GM10266 (cell line): ENCODE results near the gene MFN2.
"Not testable (repeated sequence)": the region's sequence is repeated elsewhere in the genome, so short reads cannot be mapped to it uniquely, and the experiment has no call there.

Source experiments
- DNase-seq: peaks from one replicate; pipeline ENCODE4 v3.0.0; 2012; ENCODE audit errors: extremely low spot score
- CTCF ChIP-seq: IDR thresholded peaks from 2 replicates; pipeline ENCODE4 v1.5.1; 2012; ENCODE audit warnings: mild to moderate bottlenecking, low read depth; ENCODE audit not compliant: control insufficient read depth, insufficient read depth; ENCODE audit errors: missing control alignments

MFN2 gene

GRCh38 chr1:12034381-12034801 lies 54.1 kb downstream of the MFN2 start:
- DNase-seq, result no peak

GRCh38 chr1:12035312-12035711 lies 55.1 kb downstream of the MFN2 start:
- no peak for DNase-seq
- no peak for TF ChIP-seq CTCF

More at GRCh38 chr1:12034381-12034801, 54.1 kb downstream of the MFN2 start:
- no peak for TF ChIP-seq CTCF

GRCh38 chr1:12037486-12038355 lies 57.5 kb downstream of the MFN2 start:
- DNase-seq, result no peak
- no peak for TF ChIP-seq CTCF

- DNase-seq, result no peak
- no peak for TF ChIP-seq CTCF
Measured at GRCh38 chr1:12038356-12039163, 58.3 kb downstream of the MFN2 start.

DNA sequence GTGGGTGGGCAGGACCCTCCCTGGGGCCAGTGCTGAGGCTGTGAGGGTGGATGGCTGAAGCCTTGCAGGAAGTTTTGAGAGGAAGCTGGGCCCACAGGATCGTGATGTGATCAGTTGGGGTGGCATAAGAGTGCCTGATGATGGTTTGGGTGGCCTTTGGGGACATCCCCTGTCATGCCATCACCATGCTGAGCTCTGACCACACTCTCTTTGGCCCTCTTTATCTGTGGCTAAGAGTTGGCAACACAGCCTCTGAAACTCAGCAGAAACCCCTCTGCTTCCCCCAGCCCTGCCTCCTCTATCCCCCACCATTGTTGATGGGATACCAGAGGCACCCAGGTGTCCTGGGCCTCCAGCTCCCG lies 58.9 kb downstream of the MFN2 start:
- no peak for TF ChIP-seq CTCF
- DNase-seq, result no peak

DNA sequence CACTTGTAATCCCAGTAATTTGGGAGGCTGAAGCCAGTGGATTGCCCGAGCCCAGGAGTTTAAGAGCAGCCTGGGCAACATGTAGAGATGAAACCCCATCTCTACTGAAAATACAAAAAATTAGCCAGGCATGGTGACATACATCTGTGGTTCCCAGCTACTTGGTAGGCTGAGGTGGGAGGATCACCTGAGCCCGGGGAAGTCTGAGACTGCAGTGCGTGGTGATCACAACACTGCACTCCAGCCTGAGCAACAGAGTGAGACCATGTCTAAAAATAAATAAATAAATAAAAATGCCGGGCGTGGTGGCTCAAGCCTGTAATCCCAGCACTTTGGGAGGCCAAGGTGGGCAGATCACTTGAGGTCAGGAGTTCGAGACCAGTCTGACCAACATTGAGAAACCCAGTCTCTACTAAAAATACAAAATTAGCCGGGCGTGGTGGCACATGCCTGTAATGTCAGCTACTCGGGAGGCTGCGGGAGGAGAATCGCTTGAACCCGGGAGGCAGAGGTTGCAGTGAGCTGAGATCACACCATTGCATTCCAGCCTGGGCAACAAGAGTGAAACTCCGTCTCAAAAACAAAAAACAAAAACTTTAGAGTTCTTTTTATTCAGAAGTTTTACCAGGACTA lies 59.7 kb downstream of the MFN2 start:
- not testable (repeated sequence) for DNase-seq

DNA sequence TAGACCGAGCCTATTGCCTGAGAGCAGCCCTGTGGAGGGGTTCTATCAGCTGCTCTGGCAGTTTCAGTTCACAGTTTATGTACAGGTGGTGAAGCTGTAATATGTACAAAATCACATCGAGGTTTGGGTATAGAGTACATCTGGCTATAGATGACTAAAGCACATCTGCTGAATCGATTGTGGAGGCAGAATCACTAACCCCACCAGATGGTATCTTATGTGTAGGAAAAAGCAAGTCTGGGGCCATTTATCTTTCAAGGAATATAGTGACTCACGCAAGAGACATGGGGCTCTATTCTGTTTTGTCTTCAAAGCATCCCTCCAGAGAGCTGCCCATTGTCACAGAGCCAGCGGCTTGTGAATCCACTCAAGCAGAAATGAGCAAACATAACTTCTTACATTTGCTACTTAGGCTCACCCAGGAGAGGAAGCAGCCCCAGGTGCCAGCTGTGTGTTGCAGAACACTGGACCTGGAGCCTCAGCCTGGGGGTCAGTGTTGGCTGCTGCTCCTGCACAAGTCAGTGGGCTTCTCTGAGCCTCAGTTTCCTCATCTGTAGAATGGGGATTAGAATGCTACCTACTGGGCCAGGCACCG lies 60.3 kb downstream of the MFN2 start:
- TF ChIP-seq CTCF, result no peak
- peak; percentile 65 for DNase-seq

GRCh38 chr1:12044187-12044877 lies 64.1 kb downstream of the MFN2 start:
- not testable (repeated sequence) for DNase-seq
